CD4-positive, CD25-positive, alpha-beta regulatory T cell (primary cell): ENCODE measurements around the gene ERBB4. TPM values are rescaled to one million over a fixed set of nuclear protein-coding genes. Genes with fewer than 3 reads are reported as not detected.

Experiments
- ATAC-seq, 2 donors: fragments of 150-1000 bp; cut with Tn5 transposase; one replicate each; pipeline ENCODE4 v1.10.0; 2021; ENCODE audit warnings: low read depth in 2 of 2, moderate number of reproducible peaks in 2 of 2, moderate library complexity in 1 of 2
- DNase-seq, 3 donors: peaks; one replicate each; pipeline versions ENCODE4 v3.0.0 to v3.0.0-alpha.2; 2012 to 2022; ENCODE audit warnings: mixed read lengths in 1 of 3
- H3K27ac ChIP-seq: one replicate; pipeline ENCODE4 v1.7.0; 2013; ENCODE audit warnings: mild to moderate bottlenecking, low read length; ENCODE audit not compliant: insufficient read depth, poor library complexity, severe bottlenecking
- H3K27me3 ChIP-seq: one replicate; pipeline ENCODE4 v1.7.0; 2013; ENCODE audit warnings: low read length; ENCODE audit not compliant: control insufficient read depth, insufficient read depth
- H3K36me3 ChIP-seq: one replicate; pipeline ENCODE4 v1.7.0; 2013; ENCODE audit warnings: mild to moderate bottlenecking, low read length, moderate library complexity; ENCODE audit not compliant: control insufficient read depth, insufficient read depth
- H3K4me1 ChIP-seq: 2 replicates; pipeline ENCODE4 v1.7.0; 2013; ENCODE audit warnings: mild to moderate bottlenecking, low read length; ENCODE audit not compliant: insufficient read depth, control insufficient read depth, poor library complexity, severe bottlenecking
- H3K4me3 ChIP-seq: one replicate; pipeline ENCODE4 v1.7.0; 2013; ENCODE audit warnings: low read depth, mild to moderate bottlenecking, low read length, moderate library complexity
- H3K9me3 ChIP-seq, 2 experiments: 1 replicate in 1 of 2; 2 replicates in 1 of 2; pipeline ENCODE4 v1.7.0; 2013; ENCODE audit warnings: low read length in 2 of 2, mild to moderate bottlenecking in 1 of 2, moderate library complexity in 1 of 2; ENCODE audit not compliant: control insufficient read depth in 2 of 2
- H3K27ac Mint-ChIP-seq, 3 donors: one replicate each; pipeline ENCODE4 v1.8.0; 2020 to 2022; ENCODE audit warnings: mild to moderate bottlenecking in 3 of 3, mixed read lengths in 3 of 3, moderate library complexity in 2 of 3
- H3K27me3 Mint-ChIP-seq: one replicate; pipeline ENCODE4 v1.8.0; 2022; ENCODE audit warnings: mild to moderate bottlenecking, mixed read lengths
- H3K36me3 Mint-ChIP-seq: one replicate; pipeline ENCODE4 v1.8.0; 2020; ENCODE audit warnings: mixed read lengths
- H3K4me1 Mint-ChIP-seq, 4 donors: one replicate each; pipeline ENCODE4 v1.8.0; 2020 to 2022; ENCODE audit warnings: mixed read lengths in 4 of 4, mild to moderate bottlenecking in 1 of 4
- H3K4me3 Mint-ChIP-seq, 4 donors: one replicate each; pipeline ENCODE4 v1.8.0; 2020 to 2022; ENCODE audit warnings: mild to moderate bottlenecking in 4 of 4, mixed read lengths in 4 of 4, moderate library complexity in 3 of 4
- H3K9me3 Mint-ChIP-seq, 7 donors: one replicate each; pipeline ENCODE4 v1.8.0; 2020 to 2022; ENCODE audit warnings: mixed read lengths in 7 of 7, mild to moderate bottlenecking in 3 of 7, moderate library complexity in 2 of 7
- polyA plus RNA-seq, 4 donors: library from polyadenylated mRNA; unstranded; fragments of 300-500 nt; fragmentation: Illumina TruSeq; gene quantifications; one replicate each; pipeline ENCODE4 v1.2.3, GENCODE V29; 2021
- total RNA-seq: library from RNA; stranded (reverse); gene quantifications from one replicate; pipeline ENCODE4 v1.2.3, GENCODE V29; 2022

Gene ERBB4
- total and polyA plus RNA-seq, 5 donors from 2014 or later, result not detected

DNA sequence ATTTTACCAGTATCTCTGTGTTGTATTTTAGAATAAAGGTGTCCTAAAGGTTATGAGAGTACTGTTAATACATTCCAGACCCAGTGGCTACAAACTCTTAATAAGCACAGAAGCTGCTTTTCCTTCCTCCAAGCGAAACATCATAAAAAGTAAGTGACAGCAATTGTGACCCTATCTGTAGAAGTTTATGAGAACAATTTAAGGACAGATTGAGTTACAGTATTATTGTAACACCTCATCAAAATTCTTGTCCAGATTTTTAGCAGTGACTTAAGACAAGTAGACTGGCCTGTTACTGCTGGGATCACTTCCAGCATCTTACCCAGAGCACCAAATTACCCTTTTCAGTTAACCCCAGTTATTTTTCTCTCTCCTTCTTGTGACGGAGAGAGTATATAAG, 154.6 kb downstream of the ERBB4 start:
- Histone ChIP-seq H3K4me1 (no peaks in the 10 kb centered on the region), H3K27me3 (no peaks in the 10 kb centered on the region), H3K36me3 (no peaks in the 10 kb centered on the region), H3K9me3 (no peaks in the 10 kb centered on the region), H3K4me3 (no peak overlapping the region), H3K27ac (no peak overlapping the region)
- no peak overlapping the region for H3K27ac Mint-ChIP-seq
- no peaks in the 10 kb centered on the region for H3K4me1 Mint-ChIP-seq
- H3K9me3 Mint-ChIP-seq, result peaks cover 0 to 4% (median 0%) of the 10 kb centered on the region in 7 donors
- no peak for DNase-seq
- H3K4me3 Mint-ChIP-seq, result no peak overlapping the region
- ATAC-seq, result no peak
- H3K27me3 Mint-ChIP-seq, result no peaks in the 10 kb centered on the region
- no peaks in the 10 kb centered on the region for H3K36me3 Mint-ChIP-seq

GRCh38 chr2:212381428-212382102, 157.0 kb downstream of the ERBB4 start:
- no peak overlapping the region for H3K27ac Mint-ChIP-seq
- no peaks in the 10 kb centered on the region for H3K36me3 ChIP-seq
- peaks cover 0 to 2% (median 0%) of the 10 kb centered on the region in 7 donors for H3K9me3 Mint-ChIP-seq
- no peaks in the 10 kb centered on the region for H3K27me3 Mint-ChIP-seq
- H3K4me1 Mint-ChIP-seq, result no peaks in the 10 kb centered on the region
- no peaks in the 10 kb centered on the region for H3K4me1 ChIP-seq
- ATAC-seq (no peak), DNase-seq (no peak)
- H3K27me3 ChIP-seq, result no peaks in the 10 kb centered on the region
- no peak overlapping the region for H3K4me3 ChIP-seq
- H3K27ac ChIP-seq, result no peak overlapping the region
- H3K36me3 Mint-ChIP-seq, result no peaks in the 10 kb centered on the region
- H3K4me3 Mint-ChIP-seq, result no peak overlapping the region
- H3K9me3 ChIP-seq, result no peaks in the 10 kb centered on the region

DNA sequence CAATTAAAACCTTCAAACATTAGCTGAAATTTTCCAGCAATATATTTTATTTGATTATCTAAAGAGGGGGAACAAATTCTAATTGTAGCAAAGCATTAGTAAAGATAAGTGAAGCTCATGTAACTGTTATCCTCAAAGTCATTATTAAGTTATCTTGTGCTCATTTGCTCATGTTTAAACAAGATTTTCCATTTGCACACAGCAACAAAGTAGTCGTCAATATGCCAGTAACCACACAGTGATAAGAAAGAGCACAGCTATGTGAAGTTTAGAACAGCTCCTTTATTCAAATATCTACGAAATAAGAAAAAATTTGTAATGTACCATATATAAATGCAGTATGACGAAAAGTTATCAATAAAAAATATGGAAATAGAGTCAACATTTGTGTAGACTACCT, 159.5 kb downstream of the ERBB4 start:
- H3K4me1 Mint-ChIP-seq, result no peaks in the 10 kb centered on the region
- H3K27me3 ChIP-seq, result no peaks in the 10 kb centered on the region
- H3K4me1 ChIP-seq, result no peaks in the 10 kb centered on the region
- H3K27ac ChIP-seq, result no peak overlapping the region
- H3K4me3 Mint-ChIP-seq, result no peak overlapping the region
- H3K36me3 ChIP-seq, result no peaks in the 10 kb centered on the region
- no peak overlapping the region for H3K27ac Mint-ChIP-seq
- H3K9me3 ChIP-seq, result no peaks in the 10 kb centered on the region
- H3K9me3 Mint-ChIP-seq, result peaks cover 0 to 1% (median 0%) of the 10 kb centered on the region in 7 donors
- H3K4me3 ChIP-seq, result no peak overlapping the region
- DNase-seq (no peak), ATAC-seq (no peak)
- no peaks in the 10 kb centered on the region for H3K27me3 Mint-ChIP-seq
- no peaks in the 10 kb centered on the region for H3K36me3 Mint-ChIP-seq

DNA sequence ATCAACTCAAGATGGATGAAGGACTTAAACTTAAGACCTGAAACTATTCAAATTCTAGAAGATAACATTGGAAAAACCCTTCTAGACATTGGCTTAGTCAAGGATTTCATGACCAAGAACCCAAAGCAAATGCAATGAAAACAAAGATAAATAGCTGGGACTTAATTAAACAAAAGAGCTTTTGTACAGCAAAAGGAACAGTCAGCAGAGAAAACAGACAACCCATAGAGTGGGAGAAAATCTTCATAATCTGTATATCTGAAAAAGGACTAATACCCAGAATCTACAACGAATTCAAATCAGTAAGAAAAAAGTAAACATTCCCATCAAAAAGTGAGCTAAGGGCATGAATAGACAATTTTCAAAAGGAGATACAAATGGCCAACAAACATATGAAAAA, 171.2 kb downstream of the ERBB4 start:
- DNase-seq (no peak), ATAC-seq (no peak)
- H3K27ac ChIP-seq, result no peak overlapping the region
- H3K4me3 ChIP-seq, result no peak overlapping the region
- no peaks in the 10 kb centered on the region for H3K27me3 Mint-ChIP-seq
- H3K4me3 Mint-ChIP-seq, result no peak overlapping the region
- no peak overlapping the region for H3K27ac Mint-ChIP-seq
- H3K9me3 Mint-ChIP-seq, result peaks cover 0 to 9% (median 2%) of the 10 kb centered on the region in 7 donors
- H3K36me3 ChIP-seq, result no peaks in the 10 kb centered on the region
- no peaks in the 10 kb centered on the region for H3K27me3 ChIP-seq
- H3K4me1 ChIP-seq, result no peaks in the 10 kb centered on the region
- H3K9me3 ChIP-seq, result no peaks in the 10 kb centered on the region
- H3K36me3 Mint-ChIP-seq, result no peaks in the 10 kb centered on the region
- H3K4me1 Mint-ChIP-seq, result no peaks in the 10 kb centered on the region

- ATAC-seq (no peak), DNase-seq (no peak)
- H3K36me3 ChIP-seq, result no peaks in the 10 kb centered on the region
- no peaks in the 10 kb centered on the region for H3K27me3 ChIP-seq
- no peak overlapping the region for H3K27ac Mint-ChIP-seq
- H3K9me3 ChIP-seq, result no peaks in the 10 kb centered on the region
- H3K4me1 ChIP-seq, result no peaks in the 10 kb centered on the region
- H3K27me3 Mint-ChIP-seq, result no peaks in the 10 kb centered on the region
- H3K4me3 Mint-ChIP-seq, result no peak overlapping the region
- H3K9me3 Mint-ChIP-seq, result peaks cover 0 to 5% (median 0%) of the 10 kb centered on the region in 7 donors
- H3K4me1 Mint-ChIP-seq, result no peaks in the 10 kb centered on the region
- H3K36me3 Mint-ChIP-seq, result no peaks in the 10 kb centered on the region
- no peak overlapping the region for H3K4me3 ChIP-seq
- no peak overlapping the region for H3K27ac ChIP-seq
These were observed 174.3 kb downstream of the ERBB4 start for GRCh38 chr2:212364112-212364985.

DNA sequence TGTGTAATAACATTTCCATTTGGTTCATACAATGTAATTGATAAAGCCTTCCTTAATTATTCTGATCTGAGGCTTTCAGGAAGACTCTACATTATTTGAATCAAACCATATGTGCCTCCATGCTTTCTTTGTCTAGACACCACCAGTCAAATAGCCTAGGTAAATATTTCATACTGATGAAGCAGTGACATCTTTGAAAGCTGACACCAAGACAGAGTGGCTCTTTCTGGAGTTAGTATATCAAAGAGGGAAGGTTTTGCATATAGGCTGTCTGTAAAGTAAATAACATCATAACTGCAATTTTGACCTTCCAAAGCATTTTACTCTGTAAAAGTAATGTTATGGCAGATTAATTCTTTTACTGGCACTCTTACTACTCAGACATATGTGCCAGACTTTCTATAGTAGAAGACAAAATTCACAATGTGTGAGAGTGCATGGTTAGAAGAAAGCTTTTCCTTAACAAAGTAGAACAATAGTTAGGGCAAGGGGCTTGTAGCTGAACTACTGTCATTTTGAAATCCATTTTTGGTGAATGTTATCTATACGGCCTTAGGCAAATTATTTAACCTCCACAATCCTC, 177.3 kb downstream of the ERBB4 start:
- no peaks in the 10 kb centered on the region for H3K9me3 ChIP-seq
- Mint-ChIP-seq H3K36me3 (no peaks in the 10 kb centered on the region), H3K4me3 (no peak overlapping the region), H3K9me3 (no peaks in the 10 kb centered on the region), H3K4me1 (no peaks in the 10 kb centered on the region), H3K27me3 (no peaks in the 10 kb centered on the region), H3K27ac (no peak overlapping the region)
- no peak overlapping the region for H3K4me3 ChIP-seq
- no peak overlapping the region for H3K27ac ChIP-seq
- no peak for ATAC-seq
- no peak for DNase-seq
- H3K36me3 ChIP-seq, result no peaks in the 10 kb centered on the region
- H3K27me3 ChIP-seq, result no peaks in the 10 kb centered on the region
- H3K4me1 ChIP-seq, result no peaks in the 10 kb centered on the region

DNA sequence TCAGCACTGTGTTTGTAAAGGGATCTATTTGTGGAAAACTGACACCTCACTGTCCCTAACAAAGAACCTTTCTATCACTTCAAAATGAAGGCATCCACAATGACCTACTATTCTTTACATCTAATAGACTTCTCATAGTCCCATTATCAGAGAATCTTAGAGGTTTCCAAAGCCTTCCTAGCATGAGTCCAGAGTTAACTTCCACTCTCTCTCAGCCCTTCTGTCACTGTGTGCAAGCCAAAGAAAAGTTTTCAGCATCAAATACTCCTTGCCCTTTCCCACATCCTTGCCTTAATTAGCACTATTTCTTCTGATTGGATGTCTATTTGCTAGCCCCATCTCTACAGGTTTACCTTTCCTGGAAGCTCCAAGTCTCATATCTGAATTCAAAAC, 178.5 kb downstream of the ERBB4 start:
- Histone ChIP-seq H3K9me3 (no peaks in the 10 kb centered on the region), H3K4me3 (no peak overlapping the region), H3K36me3 (no peaks in the 10 kb centered on the region), H3K27ac (no peak overlapping the region), H3K27me3 (no peaks in the 10 kb centered on the region), H3K4me1 (no peaks in the 10 kb centered on the region)
- no peaks in the 10 kb centered on the region for H3K27me3 Mint-ChIP-seq
- no peaks in the 10 kb centered on the region for H3K4me1 Mint-ChIP-seq
- ATAC-seq (no peak), DNase-seq (no peak)
- no peak overlapping the region for H3K4me3 Mint-ChIP-seq
- no peaks in the 10 kb centered on the region for H3K36me3 Mint-ChIP-seq
- no peaks in the 10 kb centered on the region for H3K9me3 Mint-ChIP-seq
- no peak overlapping the region for H3K27ac Mint-ChIP-seq
